Endodermal cell (in vitro differentiated cells): Measurements from ENCODE around the gene SPDEF. TPM values are rescaled to one million over a fixed set of nuclear protein-coding genes. Genes with fewer than 3 reads are reported as not detected.
A peak's percentile ranks its signal among the peaks of the same experiment; 100 is the strongest.

Experiments used
- DNase-seq: peaks from one replicate; pipeline ENCODE4 v3.0.0-alpha.2; 2017
- H3K27ac ChIP-seq: 2 replicates; pipeline ENCODE4 v1.5.1; 2013; ENCODE audit warnings: mild to moderate bottlenecking, low read depth, low read length, moderate library complexity
- H3K27me3 ChIP-seq: 2 replicates; pipeline ENCODE4 v1.6.1; 2013; ENCODE audit warnings: mild to moderate bottlenecking, low read length, moderate library complexity; ENCODE audit not compliant: insufficient read depth, control insufficient read depth, poor library complexity, severe bottlenecking
- H3K36me3 ChIP-seq: 2 replicates; pipeline ENCODE4 v1.7.0; 2013; ENCODE audit warnings: mild to moderate bottlenecking, low read length, moderate library complexity; ENCODE audit not compliant: control insufficient read depth, insufficient read depth
- H3K4me1 ChIP-seq: one replicate; pipeline ENCODE4 v1.7.0; 2013; ENCODE audit warnings: low read length; ENCODE audit not compliant: control insufficient read depth, insufficient read depth
- H3K4me3 ChIP-seq: 2 replicates; pipeline ENCODE4 v1.5.1; 2013; ENCODE audit warnings: mild to moderate bottlenecking, low read length, moderate library complexity
- H3K9ac ChIP-seq: 2 replicates; pipeline ENCODE4 v1.6.1; 2013; ENCODE audit warnings: mild to moderate bottlenecking, low read length, moderate library complexity; ENCODE audit not compliant: poor library complexity, severe bottlenecking; ENCODE audit errors: extremely low read depth
- H3K9me3 ChIP-seq: 2 replicates; pipeline ENCODE4 v1.6.1; 2013; ENCODE audit warnings: mild to moderate bottlenecking, low read length, moderate library complexity; ENCODE audit not compliant: control insufficient read depth
- H3K27ac Mint-ChIP-seq: 2 replicates; pipeline ENCODE4 v1.8.0; 2020; ENCODE audit warnings: mixed read lengths
- H3K27me3 Mint-ChIP-seq: 2 replicates; pipeline ENCODE4 v1.8.0; 2021; ENCODE audit warnings: mild to moderate bottlenecking, mixed read lengths; ENCODE audit not compliant: insufficient read depth
- H3K36me3 Mint-ChIP-seq: 2 replicates; pipeline ENCODE4 v1.8.0; 2020; ENCODE audit warnings: low read depth, mixed read lengths
- H3K4me1 Mint-ChIP-seq: 2 replicates; pipeline ENCODE4 v1.8.0; 2020; ENCODE audit warnings: mixed read lengths
- H3K4me3 Mint-ChIP-seq: 2 replicates; pipeline ENCODE4 v1.8.0; 2020; ENCODE audit warnings: mild to moderate bottlenecking, moderate library complexity, mixed read lengths
- H3K9me3 Mint-ChIP-seq: 2 replicates; pipeline ENCODE4 v1.8.0; 2020; ENCODE audit warnings: mild to moderate bottlenecking, mixed read lengths
- WGBS, 2 experiments: methylation state at CpG; one replicate each; pipeline versions ENCODE4 v1.1.5 to v1.1.7; 2013; ENCODE audit warnings: missing lambda C conversion rate in 2 of 2, mixed read lengths in 1 of 2; ENCODE audit not compliant: insufficient coverage in 1 of 2, insufficient read length in 1 of 2; 5-methylcytosine and 5-hydroxymethylcytosine counted together
- total RNA-seq, 2 donors: library from RNA; stranded (reverse); fragmentation: NEBNext Ultra II Directional in 1 of 2; extraction: Animal tissue kit (Norgen Biotek cat#: 25700) in 1 of 2; gene quantifications; 2 replicates in 1 of 2; 3 replicates in 1 of 2; pipeline ENCODE4 v1.2.1, GENCODE V29; 2021
- TF ChIP-seq, protein P1 (sequence below): fragments of 200-600 bp; sonication (generic); conservative IDR thresholded peaks from 2 replicates; pipeline ENCODE4 v1.5.0; 2021; ENCODE audit warnings: antibody characterized with exemption, mild to moderate bottlenecking

SPDEF gene
- total RNA-seq, 2 donors from 2014 or later, result 1.1 to 2.6 TPM

DNA sequence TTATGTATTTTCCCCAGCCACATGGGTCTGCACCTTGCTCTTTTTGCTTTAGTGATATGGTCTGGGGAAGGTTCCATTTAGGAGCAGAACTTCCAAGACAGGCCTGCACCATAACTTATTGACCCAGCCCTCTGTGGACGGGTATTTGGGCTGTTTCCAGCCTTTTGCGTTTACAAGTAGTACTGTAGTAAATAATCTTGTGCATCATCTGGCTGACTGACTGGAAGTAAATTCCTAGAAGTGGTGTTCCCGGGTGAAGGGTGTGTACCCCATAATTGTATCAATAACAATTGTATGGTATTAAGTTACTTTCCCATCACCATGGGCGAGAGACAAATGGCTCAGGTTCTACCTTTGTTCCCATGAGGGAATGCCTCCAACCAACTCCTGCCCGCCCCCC lies 31.6 kb downstream of the SPDEF start:
- no peaks in the 10 kb centered on the region for H3K36me3 Mint-ChIP-seq
- H3K9ac ChIP-seq, result no peak overlapping the region
- no peak overlapping the region for H3K27ac Mint-ChIP-seq
- WGBS, 2 experiments, result 91 to 100% methylated on average over 3 to 5 of the region's 5 CpGs
- H3K27ac ChIP-seq, result no peak overlapping the region
- H3K27me3 Mint-ChIP-seq, result peaks cover 8% of the 10 kb centered on the region
- TF ChIP-seq, protein P1, sequence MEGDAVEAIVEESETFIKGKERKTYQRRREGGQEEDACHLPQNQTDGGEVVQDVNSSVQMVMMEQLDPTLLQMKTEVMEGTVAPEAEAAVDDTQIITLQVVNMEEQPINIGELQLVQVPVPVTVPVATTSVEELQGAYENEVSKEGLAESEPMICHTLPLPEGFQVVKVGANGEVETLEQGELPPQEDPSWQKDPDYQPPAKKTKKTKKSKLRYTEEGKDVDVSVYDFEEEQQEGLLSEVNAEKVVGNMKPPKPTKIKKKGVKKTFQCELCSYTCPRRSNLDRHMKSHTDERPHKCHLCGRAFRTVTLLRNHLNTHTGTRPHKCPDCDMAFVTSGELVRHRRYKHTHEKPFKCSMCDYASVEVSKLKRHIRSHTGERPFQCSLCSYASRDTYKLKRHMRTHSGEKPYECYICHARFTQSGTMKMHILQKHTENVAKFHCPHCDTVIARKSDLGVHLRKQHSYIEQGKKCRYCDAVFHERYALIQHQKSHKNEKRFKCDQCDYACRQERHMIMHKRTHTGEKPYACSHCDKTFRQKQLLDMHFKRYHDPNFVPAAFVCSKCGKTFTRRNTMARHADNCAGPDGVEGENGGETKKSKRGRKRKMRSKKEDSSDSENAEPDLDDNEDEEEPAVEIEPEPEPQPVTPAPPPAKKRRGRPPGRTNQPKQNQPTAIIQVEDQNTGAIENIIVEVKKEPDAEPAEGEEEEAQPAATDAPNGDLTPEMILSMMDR, result no peak
- H3K27me3 ChIP-seq, result no peaks in the 10 kb centered on the region
- peaks cover 1% of the 10 kb centered on the region for H3K4me1 Mint-ChIP-seq
- H3K4me3 Mint-ChIP-seq, result no peak overlapping the region
- H3K9me3 ChIP-seq, result no peaks in the 10 kb centered on the region
- H3K4me3 ChIP-seq, result no peak overlapping the region
- H3K9me3 Mint-ChIP-seq, result no peaks in the 10 kb centered on the region
- peaks cover 3% of the 10 kb centered on the region for H3K4me1 ChIP-seq
- H3K36me3 ChIP-seq, result no peaks in the 10 kb centered on the region
- peak; percentile 20 for DNase-seq

DNA sequence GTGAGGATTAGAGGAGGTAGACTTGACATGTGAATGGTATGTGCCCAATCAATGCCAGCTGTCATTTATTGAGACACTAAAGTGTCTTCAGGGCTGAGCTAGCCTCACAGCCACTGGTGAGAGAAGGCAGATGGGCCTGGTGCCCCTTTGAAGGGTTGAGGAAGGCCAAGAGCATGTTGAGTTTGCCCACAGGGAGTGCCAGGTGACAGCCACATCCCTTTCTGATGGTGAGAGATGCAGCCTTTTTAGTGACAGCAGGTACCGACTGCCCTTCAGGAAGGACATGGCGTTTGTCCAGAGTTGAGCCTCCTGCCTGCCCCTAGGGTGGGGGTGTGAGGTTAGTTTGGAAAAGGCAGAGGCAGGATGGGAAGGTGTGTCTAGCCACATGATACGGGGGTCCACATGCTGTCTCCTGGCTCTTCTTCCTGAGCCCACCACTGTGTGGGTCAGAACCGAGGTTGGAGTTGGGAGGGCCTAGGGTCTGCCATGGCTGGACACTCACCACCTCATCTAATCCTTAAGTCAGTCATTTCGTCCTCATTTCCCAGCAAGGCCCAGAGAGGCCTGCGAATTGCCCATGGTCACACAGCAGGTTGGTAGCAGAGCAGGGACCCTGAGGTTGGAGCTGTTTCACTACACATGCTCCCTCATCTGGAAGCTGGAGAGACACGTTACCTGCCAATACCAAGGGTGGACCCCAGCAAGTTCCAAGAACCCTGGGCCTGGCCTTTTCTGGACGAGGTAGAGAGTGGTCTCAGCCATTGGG lies 32.5 kb downstream of the SPDEF start:
- H3K36me3 ChIP-seq, result no peaks in the 10 kb centered on the region
- TF ChIP-seq, protein P1, result no peak
- Mint-ChIP-seq H3K9me3 (no peaks in the 10 kb centered on the region), H3K27me3 (peaks cover 9% of the 10 kb centered on the region), H3K4me1 (peaks cover 1% of the 10 kb centered on the region), H3K27ac (no peak overlapping the region), H3K4me3 (no peak overlapping the region), H3K36me3 (no peaks in the 10 kb centered on the region)
- no peak overlapping the region for H3K27ac ChIP-seq
- H3K27me3 ChIP-seq, result no peaks in the 10 kb centered on the region
- WGBS, 2 experiments, result 88 to 92% methylated on average over 6 to 8 of the region's 8 CpGs
- DNase-seq, result peak; percentile 39
- H3K9ac ChIP-seq, result no peak overlapping the region
- H3K9me3 ChIP-seq, result no peaks in the 10 kb centered on the region
- H3K4me1 ChIP-seq, result peaks cover 3% of the 10 kb centered on the region
- no peak overlapping the region for H3K4me3 ChIP-seq

DNA sequence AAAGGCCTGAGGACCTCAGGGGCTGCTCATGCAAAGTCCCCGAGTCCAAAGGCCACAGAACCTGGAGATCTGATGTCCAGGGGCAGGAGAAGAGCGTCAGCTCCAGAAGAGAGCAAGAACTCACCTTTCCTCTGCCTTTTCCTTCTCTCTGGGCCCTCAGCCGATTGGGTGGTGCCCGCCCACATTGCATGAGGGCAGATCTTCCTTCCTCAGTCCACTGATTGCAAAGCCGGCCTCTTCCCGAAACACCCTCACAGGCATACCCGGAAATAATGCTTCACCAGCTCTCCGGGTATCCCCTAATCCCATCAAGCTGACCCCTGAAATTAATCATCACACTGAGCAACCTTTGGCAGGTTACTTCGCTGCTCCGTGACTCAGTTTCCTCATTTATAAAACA lies 33.4 kb downstream of the SPDEF start:
- TF ChIP-seq, protein P1, result no peak
- peaks cover 4% of the 10 kb centered on the region for H3K4me1 Mint-ChIP-seq
- H3K27ac ChIP-seq, result no peak overlapping the region
- no peak overlapping the region for H3K9ac ChIP-seq
- no peaks in the 10 kb centered on the region for H3K9me3 Mint-ChIP-seq
- peaks cover 11% of the 10 kb centered on the region for H3K27me3 Mint-ChIP-seq
- no peaks in the 10 kb centered on the region for H3K36me3 Mint-ChIP-seq
- H3K9me3 ChIP-seq, result no peaks in the 10 kb centered on the region
- 82 to 87% methylated on average over 9 to 10 of the region's 10 CpGs for WGBS, 2 experiments
- H3K27ac Mint-ChIP-seq, result no peak overlapping the region
- H3K4me1 ChIP-seq, result peaks cover 3% of the 10 kb centered on the region
- H3K4me3 Mint-ChIP-seq, result no peak overlapping the region
- no peaks in the 10 kb centered on the region for H3K36me3 ChIP-seq
- no peak overlapping the region for H3K4me3 ChIP-seq
- peak; percentile 35 for DNase-seq
- H3K27me3 ChIP-seq, result no peaks in the 10 kb centered on the region
